Stimulated activated CD4-positive, alpha-beta T cell treated with anti-CD3 and anti-CD28 coated beads, TNF-alpha, amount 100 ng/mL, for 4 hours (primary cell): Measurements from ENCODE around the gene GLCCI1.
"Not testable (repeated sequence)": the region's sequence is repeated elsewhere in the genome, so short reads cannot be mapped to it uniquely, and the experiment has no call there.

Experiments
- DNase-seq, 3 experiments: peaks; one replicate each; pipeline ENCODE4 v3.0.0-alpha.2; 2020; ENCODE audit warnings: low read depth in 3 of 3

The GLCCI1 gene

GRCh38 chr7:8051373-8051772 is 82.8 kb downstream of the GLCCI1 start:
- DNase-seq = no peak

GRCh38 chr7:8051998-8052397 is 83.4 kb downstream of the GLCCI1 start:
- no peak for DNase-seq

- no peak for DNase-seq
Measured at GRCh38 chr7:8052824-8053223, 84.2 kb downstream of the GLCCI1 start.

- no peak for DNase-seq
Measured at GRCh38 chr7:8056439-8056838, 87.8 kb downstream of the GLCCI1 start.

- DNase-seq = no peak
Measured at GRCh38 chr7:8057566-8057965, 89.0 kb downstream of the GLCCI1 start.

GRCh38 chr7:8058322-8058721 is 89.7 kb downstream of the GLCCI1 start:
- DNase-seq = no peak

- no peak for DNase-seq
Measured at GRCh38 chr7:8058852-8059251, 90.3 kb downstream of the GLCCI1 start.

- DNase-seq = no peak
Measured at GRCh38 chr7:8060241-8060640, 91.6 kb downstream of the GLCCI1 start.

GRCh38 chr7:8063300-8063699 is 94.7 kb downstream of the GLCCI1 start:
- not testable (repeated sequence) for DNase-seq

GRCh38 chr7:8063706-8064297 is 95.2 kb downstream of the GLCCI1 start:
- no peak for DNase-seq

- DNase-seq = no peak
Measured at GRCh38 chr7:8064828-8065227, 96.2 kb downstream of the GLCCI1 start.

GRCh38 chr7:8065356-8065813 is 96.8 kb downstream of the GLCCI1 start:
- DNase-seq = no peak

- no peak for DNase-seq
Measured at GRCh38 chr7:8068892-8069686, 100.5 kb downstream of the GLCCI1 start.

GRCh38 chr7:8070451-8071180 is 102.0 kb downstream of the GLCCI1 start:
- no peak for DNase-seq

- DNase-seq = no peak
Measured at GRCh38 chr7:8078418-8078817, 109.8 kb downstream of the GLCCI1 start.

GRCh38 chr7:8082762-8083161 is 114.2 kb downstream of the GLCCI1 start:
- no peak for DNase-seq

GRCh38 chr7:8084836-8085235 is 116.2 kb downstream of the GLCCI1 start:
- DNase-seq = no peak

GRCh38 chr7:8085420-8085819 is 116.8 kb downstream of the GLCCI1 start:
- no peak for DNase-seq

GRCh38 chr7:8086239-8086638 is 117.6 kb downstream of the GLCCI1 start:
- no peak for DNase-seq

GRCh38 chr7:8089036-8089780 is 120.6 kb downstream of the GLCCI1 start:
- DNase-seq = no peak

GRCh38 chr7:8092140-8092539 is 123.5 kb downstream of the GLCCI1 start:
- no peak for DNase-seq
